Left cardiac atrium (tissue), 4 donors: ENCODE data around the gene ST6GAL2. TPM values are rescaled to one million over a fixed set of nuclear protein-coding genes. Genes with fewer than 3 reads are reported as not detected.

ENCODE experiments used
- ATAC-seq, 2 donors: fragments of 200-7000 bp; cut with Tn5 transposase; one replicate each; pipeline ENCODE4 v1.9.1; 2020; ENCODE audit warnings: mild to moderate bottlenecking in 2 of 2, moderate library complexity in 2 of 2
- DNase-seq: peaks from one replicate; pipeline ENCODE4 v3.0.0-alpha.2; 2020
- intact Hi-C, 2 donors: fragments of 100-400 bp; cut with DNase I; formaldehyde crosslinking; loops; one replicate each; pipeline versions ENCODE4 v1.14.1 to v1.15.1; 2022 to 2023
- long read RNA-seq: library from polyadenylated mRNA; unstranded; transcript quantifications from one replicate; pipeline ENCODE4 v2.0.0, GENCODE V29; 2021
- total RNA-seq, 2 donors: library from RNA; stranded (reverse); fragmentation: NEBNext Ultra II Directional; extraction: Animal tissue kit (Norgen Biotek cat#: 25700); gene quantifications; one replicate each; pipeline ENCODE4 v1.2.1, GENCODE V29; 2021
- donor health status: DM: no; HTN: yes; CAD: no.
- donor health status: DM: no; HTN: yes; CAD: no; lungs with severe emphysema.
- donor health status: DM: yes; HTN: yes; CAD: no.
- donor health status: Dilated cardiomyopathy.

The ST6GAL2 gene
- 1 to 10 TPM in 1 of 2 donors, under 1 TPM in 1; 0.89 to 1.7 TPM for total RNA-seq
- long read RNA-seq: 0 reads

- no peak for DNase-seq
- intact Hi-C loops: no loop called here
- peak; percentile 64 to 71 for ATAC-seq
Measured at GRCh38 chr2:106885971-106886915, at the start of gene ST6GAL2. Gene ST6GAL2 (minus strand): TSS chr2:106886167. CDS start chr2:106843977, 42,190 bp downstream.

- ATAC-seq (no peak), DNase-seq (no peak)
- intact Hi-C loops: no loop called here
Measured at GRCh38 chr2:106932644-106933043, 46.7 kb upstream of the ST6GAL2 start.

- intact Hi-C loops: no loop called here
- ATAC-seq: no peak
- DNase-seq: no peak
Measured at GRCh38 chr2:106931717-106932335, 45.9 kb upstream of the ST6GAL2 start.

DNA sequence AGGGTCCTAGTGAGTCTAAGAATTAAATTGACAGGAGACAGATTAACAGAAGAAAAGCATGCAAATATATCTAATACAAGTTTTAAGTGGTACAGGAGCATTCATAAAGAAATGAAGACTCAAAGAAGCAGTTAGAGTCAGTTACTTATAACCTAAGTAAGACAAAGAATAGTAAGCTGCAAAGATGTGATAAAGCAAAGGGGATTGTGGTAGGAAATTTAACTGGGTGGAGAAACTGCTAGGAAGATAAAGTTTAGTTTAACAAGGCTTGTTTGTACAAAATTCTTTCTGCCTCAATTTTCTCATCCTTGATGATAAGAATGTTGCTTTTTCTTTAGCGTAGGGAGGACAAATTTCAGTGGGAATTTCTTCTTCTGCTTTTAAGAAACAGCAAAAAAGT is 35.5 kb upstream of the ST6GAL2 start:
- ATAC-seq (no peak), DNase-seq (no peak)
- intact Hi-C loops: no loop called here

- intact Hi-C loops: no loop called here
- DNase-seq (no peak), ATAC-seq (no peak)
Measured at GRCh38 chr2:106919012-106919411, 33.0 kb upstream of the ST6GAL2 start.

DNA sequence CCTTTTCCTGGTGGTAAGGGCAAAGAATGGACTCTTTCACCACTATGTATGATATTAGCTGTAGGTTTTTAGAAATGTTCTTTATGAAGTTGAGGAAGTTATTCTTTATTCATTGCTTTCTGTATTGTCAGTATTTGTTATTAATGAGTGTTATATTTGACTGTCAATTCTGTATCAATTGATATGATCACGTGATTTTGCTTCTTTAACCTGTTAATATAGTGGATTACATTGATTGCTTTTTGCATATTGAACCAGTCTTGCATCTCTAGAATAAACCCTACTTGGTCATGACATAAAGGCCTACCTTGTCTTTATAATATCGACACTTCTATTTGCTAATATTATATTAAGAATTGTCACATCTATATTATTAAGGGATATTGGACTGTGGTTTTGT is 18.3 kb upstream of the ST6GAL2 start:
- DNase-seq (no peak), ATAC-seq (no peak)
- intact Hi-C loops: no loop called here

GRCh38 chr2:106899786-106900530 is 14.0 kb upstream of the ST6GAL2 start:
- DNase-seq (no peak), ATAC-seq (no peak)
- intact Hi-C loops: no loop called here

- no peak for DNase-seq
- intact Hi-C loops: no loop called here
Measured at GRCh38 chr2:106894545-106894944, 8.6 kb upstream of the ST6GAL2 start.

GRCh38 chr2:106892048-106892447 is 6.1 kb upstream of the ST6GAL2 start:
- intact Hi-C loops: no loop called here
- DNase-seq (no peak), ATAC-seq (no peak)

More at GRCh38 chr2:106894545-106894944, 8.6 kb upstream of the ST6GAL2 start:
- no peak for ATAC-seq

- DNase-seq (no peak), ATAC-seq (no peak)
- intact Hi-C loops: no loop called here
Measured at GRCh38 chr2:106890606-106891005, 4.6 kb upstream of the ST6GAL2 start.

DNA sequence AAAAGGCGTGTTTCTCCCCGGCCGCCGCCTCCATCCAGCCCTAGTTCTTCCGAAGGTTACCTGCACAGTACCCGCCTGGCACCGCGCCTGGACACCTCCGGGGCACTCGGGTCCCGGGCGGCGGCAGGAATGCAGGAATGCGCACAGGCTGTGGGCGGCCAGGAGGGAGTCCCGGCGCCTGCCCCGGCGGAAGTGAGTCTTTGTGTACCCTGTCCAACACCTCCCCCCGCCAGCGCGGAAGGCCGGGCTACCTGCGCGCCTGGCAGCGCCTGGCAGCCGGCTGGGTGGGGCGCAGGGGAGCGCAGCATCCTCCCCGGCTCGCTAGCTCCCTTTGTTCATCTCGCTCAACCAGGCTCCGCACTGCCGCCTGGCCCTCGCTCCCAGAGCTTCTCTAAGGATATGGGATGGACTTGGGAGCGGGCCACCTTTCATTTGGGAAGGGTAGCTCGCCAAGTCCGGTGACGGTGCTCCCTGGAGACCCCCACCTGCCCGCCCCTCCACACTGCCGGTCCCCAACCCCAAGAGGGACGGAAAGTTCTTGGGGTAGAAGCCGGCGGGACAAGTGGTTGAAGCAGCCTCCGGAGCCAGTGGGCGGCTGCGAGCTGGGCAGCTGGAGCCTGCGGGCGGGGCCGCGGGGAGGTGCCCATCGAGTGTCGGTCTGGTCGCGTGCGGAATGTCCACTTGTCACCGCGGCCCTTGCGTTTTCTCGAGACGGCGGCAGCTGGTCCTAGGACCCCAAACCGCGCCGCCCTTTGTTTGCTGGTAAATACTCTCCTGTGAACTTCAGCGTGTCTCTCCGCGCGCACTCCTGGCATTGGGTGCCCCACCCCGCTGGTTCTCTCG is 1.2 kb upstream of the ST6GAL2 start:
- DNase-seq (peak; percentile 40), ATAC-seq (peak; percentile 42 to 75)
- intact Hi-C loops: no loop called here

GRCh38 chr2:106885329-106885728 is 638 bp downstream of the ST6GAL2 start:
- intact Hi-C loops: no loop called here
- ATAC-seq: peak in 1 of 2 donors; percentile 31
- no peak for DNase-seq

DNA sequence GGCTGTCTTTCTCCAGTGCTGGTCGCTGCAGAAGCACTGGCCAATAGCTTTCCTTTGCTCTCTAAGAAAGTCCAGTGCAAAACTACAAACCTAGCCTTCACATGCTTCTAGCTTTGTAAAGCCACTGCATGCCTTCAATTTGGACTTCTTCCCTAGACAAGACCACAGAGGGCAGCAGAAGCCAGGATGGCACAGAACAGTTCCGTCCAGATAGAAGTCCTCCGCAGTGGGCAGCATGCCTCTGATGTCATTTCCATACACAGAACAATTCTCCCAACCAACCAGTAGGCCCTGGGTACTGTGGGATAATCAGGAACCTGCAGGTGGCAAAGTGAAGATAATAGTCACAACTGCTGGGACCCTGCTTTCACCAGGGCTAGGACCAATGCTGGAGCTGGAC is 3.3 kb downstream of the ST6GAL2 start:
- intact Hi-C loops: no loop called here
- DNase-seq: no peak
- ATAC-seq: no peak

DNA sequence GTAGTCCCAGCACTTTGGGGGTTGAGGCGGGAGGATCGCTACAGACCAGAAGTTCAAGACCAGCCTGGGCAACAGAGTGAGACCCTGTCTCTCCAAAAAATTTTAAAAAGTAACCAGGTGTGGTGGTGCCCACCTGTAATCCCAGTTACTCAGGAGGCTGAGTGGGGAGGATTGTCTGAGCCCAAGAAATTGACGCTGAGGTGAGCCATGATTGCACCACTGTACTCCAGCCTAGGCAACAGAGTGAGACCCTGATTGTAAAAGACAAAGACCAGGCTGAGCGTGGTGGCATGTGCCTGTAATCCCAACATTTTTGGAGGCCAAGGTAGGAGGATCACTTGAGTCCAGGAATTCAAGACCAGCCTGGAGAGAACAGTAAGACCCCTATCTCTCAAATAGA is 7.8 kb downstream of the ST6GAL2 start:
- no peak for ATAC-seq
- intact Hi-C loops: no loop called here
- no peak for DNase-seq

GRCh38 chr2:106876699-106877098 is 9.3 kb downstream of the ST6GAL2 start:
- DNase-seq (no peak), ATAC-seq (no peak)
- intact Hi-C loops: no loop called here

DNA sequence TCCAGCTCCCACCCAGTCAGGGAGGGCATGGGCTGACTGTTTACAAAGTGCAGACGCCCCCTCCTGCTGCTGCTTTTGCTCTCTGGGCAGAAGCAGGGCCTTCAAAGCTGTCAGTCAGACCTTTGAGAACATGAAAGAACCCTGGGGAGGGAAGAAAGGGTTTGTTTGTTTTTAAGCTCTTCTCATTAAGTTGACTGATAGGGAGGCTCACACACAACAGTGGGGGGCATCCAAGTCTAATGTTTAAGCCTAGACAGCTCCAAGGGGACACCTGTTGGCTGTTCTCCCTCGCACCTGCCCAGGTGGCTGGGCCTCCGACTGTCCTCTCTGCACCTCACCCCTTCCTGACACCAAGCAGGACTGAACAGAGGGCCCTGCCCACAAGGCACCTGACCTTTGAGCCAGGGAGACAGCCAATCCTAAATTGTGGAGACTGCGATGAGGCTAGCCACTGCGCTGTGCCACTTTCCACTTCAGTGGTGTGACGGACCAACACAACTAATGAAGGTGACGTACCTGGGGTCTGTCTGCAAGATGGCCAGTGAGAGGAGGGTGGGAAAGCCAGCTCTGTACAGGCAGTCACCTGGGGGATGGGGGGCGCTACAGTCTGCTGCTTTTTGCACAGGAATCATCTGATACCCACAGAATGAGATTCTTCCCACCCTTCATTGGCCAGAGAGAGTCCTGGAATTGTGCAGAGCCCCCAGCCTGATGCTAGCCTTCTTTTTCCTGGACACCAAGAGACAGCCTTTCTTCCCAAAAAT is 16.3 kb downstream of the ST6GAL2 start:
- ATAC-seq (no peak), DNase-seq (no peak)
- intact Hi-C loops: no loop called here

DNA sequence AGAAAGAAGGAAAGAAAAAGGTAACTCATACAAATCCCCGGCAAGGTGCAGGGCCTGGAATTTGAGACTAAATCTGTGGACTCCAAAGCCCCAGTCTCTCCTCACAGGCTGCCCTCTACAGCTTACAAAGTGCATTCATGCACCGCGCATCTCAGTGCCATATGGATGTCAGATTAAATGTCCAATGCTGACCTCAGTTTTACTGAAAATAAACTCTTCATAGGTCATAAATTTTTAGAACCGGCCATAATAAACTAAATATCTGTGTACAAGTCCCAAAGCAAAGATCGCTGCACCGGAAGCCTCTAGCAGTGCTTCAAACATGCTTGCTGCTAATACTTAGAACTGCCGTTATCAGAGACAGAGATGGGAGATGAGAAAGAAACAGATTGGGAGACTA is 17.7 kb downstream of the ST6GAL2 start:
- DNase-seq: no peak
- intact Hi-C loops: no loop called here
- ATAC-seq: no peak
